GM18502 (cell line): ENCODE data around the gene TANC1.

Source experiments
- ATAC-seq: cut with Tn5 transposase; IDR thresholded peaks from one replicate; pipeline ENCODE4 v1.9.1; 2021; ENCODE audit warnings: mild to moderate bottlenecking; ENCODE audit not compliant: unreplicated experiment, poor library complexity

Gene TANC1

GRCh38 chr2:159230145-159230877 is 261.9 kb downstream of the TANC1 start:
- ATAC-seq, result no peak

GRCh38 chr2:159232456-159233170 is 264.2 kb downstream of the TANC1 start:
- ATAC-seq, result no peak

DNA sequence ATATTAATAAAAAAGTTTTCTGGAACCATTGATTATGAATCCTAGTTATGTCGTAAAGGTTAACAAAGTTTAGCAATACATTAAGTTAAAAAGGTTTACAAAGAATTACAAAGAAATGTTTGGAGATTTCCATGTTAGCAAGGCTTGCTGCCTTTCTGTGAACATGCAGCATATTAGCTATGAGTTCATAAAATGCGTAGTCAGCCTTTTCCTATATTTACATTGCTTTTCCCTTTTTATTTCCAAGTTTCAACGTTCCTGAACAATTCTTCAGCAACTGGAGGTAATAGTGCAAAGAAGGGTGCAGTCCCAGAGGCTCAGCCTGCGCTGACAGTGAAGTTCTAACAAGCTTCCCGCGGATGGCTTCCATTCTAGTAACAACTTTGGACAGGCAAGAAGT is 266.4 kb downstream of the TANC1 start:
- no peak for ATAC-seq

- no peak for ATAC-seq
Observed at GRCh38 chr2:159243529-159243928, 275.1 kb downstream of the TANC1 start.

GRCh38 chr2:159246325-159246988 is 278.0 kb downstream of the TANC1 start:
- no peak for ATAC-seq

DNA sequence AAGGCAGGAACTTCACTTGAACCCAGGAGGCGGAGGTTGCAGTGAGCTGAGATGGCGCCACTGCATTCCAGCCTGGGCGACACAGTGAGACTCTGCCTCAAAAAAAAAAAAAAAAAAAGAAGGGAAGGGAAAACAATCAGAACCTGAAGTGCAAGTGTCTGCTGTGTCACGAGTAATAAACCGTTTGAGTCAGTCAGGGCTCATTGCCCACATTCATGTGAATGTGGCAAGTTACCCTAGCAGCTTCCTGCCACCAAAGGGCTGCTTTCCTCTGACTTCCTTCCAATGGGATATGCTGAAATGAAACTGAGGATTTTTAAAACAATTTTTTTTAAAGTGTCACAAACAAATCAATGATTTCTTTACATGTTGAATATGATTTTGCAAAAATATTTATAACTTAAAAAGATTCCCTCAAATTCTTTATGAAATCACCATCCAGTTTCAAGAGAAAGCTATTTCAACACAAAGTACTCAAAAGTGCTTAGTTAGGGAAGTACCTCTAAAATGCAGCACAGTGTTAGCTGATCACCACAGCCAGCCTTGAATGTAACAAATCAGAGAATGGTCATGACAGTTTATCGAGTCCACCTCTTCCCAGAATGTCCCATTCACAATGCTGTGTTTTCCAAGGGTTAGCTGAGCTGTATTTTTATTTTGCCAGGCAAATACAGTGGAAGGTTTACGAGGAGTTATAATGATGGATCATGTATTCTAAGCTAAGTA is 281.7 kb downstream of the TANC1 start:
- peak; percentile 82 for ATAC-seq

DNA sequence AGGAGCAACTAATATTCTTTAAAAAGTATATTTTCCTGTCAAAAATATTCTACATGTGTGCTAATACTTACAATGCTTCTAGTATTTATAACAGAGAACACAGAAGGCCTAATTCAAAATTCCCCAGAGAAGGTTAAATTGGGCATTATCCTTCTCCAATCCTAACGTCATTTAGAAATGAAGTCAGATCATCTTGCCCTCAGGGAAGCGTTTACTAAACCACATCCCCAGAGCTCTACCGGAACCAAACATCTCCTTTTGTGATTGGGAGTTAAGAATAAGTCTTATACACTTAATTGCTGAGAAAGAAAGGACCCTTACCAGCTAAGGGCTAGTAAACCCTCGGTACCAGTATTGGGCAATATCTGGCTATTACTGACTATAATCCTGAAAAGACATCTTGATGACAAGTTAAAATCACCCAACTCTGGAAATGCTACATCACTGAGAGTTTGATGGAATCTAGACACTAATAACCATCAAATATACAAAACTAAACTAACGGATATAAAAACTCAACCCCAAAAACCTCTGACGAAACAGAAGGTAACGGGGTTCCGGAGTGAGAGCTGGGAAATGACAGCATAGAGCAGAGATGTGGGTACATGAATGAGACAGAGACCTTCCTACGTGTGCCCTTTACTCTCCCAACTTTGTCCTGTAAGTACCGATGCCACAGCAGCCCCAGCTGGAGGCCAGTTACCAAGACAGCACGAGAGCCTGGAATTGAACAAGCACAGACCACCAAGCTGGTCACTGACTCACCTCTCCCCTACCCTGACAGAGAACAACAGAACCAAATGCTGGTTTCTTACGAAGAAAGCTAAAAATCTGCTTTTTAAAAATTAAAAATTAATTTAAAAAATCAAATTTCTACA is 283.1 kb downstream of the TANC1 start:
- ATAC-seq, result no peak

GRCh38 chr2:159252905-159253304 is 284.5 kb downstream of the TANC1 start:
- no peak for ATAC-seq

GRCh38 chr2:159256159-159256558 is 287.7 kb downstream of the TANC1 start:
- ATAC-seq, result no peak

DNA sequence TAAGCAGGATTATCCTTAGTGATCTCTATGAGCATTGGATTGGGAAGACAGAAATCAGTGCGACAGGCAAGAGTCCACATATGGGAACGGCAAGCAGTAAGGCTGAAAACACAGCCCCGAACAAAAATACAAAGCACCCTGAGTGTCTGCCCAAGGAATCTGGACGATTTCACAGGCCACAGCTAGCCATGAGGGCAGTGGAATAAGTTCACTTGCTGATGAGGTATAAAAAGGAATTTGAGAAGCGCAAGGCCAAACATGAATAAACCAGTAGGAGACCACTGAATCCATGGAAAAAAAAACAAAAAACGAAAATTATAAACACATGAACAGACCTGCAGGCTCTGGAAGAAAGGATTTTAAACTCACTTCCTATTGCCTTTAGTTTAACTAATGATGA is 293.8 kb downstream of the TANC1 start:
- no peak for ATAC-seq

DNA sequence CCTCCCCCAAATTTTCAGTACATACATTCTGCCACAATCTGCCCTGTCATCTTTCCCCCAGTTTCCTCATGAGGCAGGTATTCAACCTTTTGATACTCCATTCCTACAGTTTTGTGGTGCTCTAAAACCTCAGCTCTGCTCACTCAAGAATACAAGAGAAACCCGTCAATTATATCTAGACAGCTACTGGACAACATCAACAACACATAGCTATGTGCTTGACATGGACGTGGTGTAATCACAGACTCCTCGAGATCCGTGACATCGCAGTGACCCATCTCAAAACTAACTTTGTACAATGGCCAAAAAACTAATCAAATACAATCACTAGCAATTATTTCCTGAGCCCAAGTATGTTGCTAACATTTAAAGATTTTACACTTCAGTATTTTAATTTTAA is 294.5 kb downstream of the TANC1 start:
- no peak for ATAC-seq

DNA sequence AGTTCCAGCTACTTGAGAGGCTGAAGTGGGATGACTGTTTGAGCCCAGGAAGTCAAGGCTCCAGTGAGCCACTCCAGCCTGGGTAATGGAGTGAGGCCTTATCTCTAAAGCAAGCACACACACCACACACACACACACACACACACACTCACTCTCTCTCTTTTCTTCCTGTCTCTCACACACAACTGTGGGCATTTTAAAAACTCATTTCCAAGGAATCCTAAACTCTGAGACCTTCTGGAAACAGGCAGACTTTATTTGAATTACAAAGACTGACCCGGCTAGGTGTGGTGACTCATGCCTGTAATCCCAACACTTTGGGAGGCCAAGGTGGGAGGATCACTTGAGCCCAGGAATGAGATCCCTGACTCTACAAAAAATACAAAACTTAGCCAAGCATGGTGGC is 296.7 kb downstream of the TANC1 start:
- no peak for ATAC-seq

- no peak for ATAC-seq
Observed at GRCh38 chr2:159266554-159266953, 298.1 kb downstream of the TANC1 start.

DNA sequence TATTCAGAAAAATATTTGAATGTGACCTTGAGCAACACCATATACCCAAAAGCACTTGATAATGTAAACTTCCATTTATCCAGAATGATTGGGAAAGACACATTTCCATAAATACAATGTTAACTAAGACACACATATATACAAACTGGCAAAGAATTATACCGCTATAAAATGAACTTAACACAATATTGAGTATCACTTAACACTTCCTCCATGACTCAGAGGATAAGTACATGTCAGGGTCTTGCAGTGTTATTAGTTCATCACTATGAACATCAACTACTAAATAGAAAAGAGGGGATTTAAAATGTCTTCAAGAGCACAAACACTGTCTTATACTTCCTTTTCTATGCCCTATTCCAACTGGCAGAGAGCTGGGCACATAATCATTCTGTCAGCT is 299.5 kb downstream of the TANC1 start:
- no peak for ATAC-seq

- ATAC-seq, result no peak
Observed at GRCh38 chr2:159270744-159271379, 302.4 kb downstream of the TANC1 start.

DNA sequence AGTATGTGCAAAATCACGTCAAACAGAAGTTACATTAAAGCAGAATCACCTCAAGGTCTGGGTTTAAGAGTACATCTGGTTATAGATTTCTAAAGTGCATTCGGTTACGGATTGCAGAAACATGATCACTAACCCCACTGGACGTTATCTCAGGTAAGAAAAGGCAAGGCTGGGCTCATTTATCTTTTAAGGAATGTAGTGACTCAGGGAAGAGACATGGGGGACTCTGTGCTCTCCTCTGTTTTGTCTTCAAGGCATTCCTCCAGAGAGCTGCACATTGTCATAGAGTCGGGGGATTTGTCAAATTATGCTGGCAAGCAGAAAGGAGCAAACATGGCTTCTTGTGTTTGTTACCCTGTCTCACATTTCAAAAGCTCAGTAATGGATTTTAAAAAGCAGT is 303.7 kb downstream of the TANC1 start:
- ATAC-seq, result no peak

DNA sequence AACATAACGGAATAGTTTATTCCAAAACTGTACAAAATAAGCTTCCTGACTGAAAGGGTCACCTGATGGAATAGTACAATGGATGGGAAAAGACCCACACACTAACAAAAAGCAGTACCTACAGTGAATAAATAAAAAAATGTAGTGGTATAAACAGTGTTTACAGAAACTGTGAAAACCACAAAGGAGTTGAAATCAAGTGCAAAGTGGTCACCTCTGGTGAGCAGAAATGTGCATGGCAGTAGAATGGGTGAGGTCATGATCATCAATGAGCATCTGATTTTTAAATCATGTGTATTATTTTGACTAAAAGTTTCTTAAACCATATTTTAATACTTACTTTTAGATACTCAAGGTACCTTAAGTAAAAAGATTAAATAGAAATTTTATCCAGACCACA is 306.7 kb downstream of the TANC1 start:
- ATAC-seq, result no peak

DNA sequence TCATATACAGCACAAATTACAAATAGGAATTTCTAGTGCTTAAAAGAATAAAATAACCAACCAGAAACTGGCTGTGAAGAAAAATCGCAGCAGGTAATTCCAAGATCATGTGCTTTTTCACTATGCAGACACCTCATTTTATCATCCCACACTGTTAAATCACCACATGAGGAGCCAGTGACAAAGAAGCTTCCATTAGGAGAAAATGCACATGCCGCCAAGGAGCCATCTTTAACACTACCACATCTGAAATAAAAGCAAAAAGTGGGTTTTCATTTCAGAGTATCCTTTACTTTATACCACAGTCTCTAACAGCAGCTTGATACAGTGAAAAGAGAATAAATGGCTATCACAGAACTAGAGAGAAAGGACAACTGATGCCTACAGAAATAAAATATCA is 311.3 kb downstream of the TANC1 start:
- ATAC-seq, result no peak

DNA sequence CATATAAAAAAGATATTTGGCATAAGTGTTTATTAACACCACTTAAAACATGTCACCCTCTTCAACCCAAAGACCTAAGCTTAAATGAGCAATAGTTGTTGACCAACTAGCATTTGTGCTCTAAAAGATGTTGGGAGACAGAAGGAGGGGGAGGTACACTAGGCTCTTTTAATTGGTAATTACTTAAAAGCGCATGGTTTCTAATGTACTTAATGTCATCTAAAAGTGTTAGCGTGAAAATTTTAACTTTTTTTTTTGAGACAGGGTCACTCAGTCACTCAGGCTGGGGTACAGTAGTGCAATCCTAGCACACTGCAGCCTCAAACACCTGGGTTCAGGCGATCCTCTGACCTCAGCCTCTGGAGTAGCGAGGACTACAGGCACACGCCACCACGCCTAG is 312.6 kb downstream of the TANC1 start:
- ATAC-seq, result no peak
